Muscle of back (tissue), 11 donors: ENCODE results near the gene SLC39A1. TPM values are rescaled to one million over a fixed set of nuclear protein-coding genes. Genes with fewer than 3 reads are reported as not detected.

ENCODE experiments used
- DNase-seq, 3 donors: peaks; one replicate each; pipeline versions ENCODE4 v3.0.0 to v3.0.0-alpha.2; 2013
- polyA plus RNA-seq, 10 donors: library from polyadenylated mRNA; unstranded; fragments of 120-200 nt; gene quantifications; one replicate each; pipeline ENCODE4 v1.2.1, GENCODE V29; 2013; ENCODE audit not compliant: insufficient read length in 10 of 10

SLC39A1 gene
- polyA plus RNA-seq, 10 donors, result 36.0 to 54.4 (median 43.2) TPM

DNA sequence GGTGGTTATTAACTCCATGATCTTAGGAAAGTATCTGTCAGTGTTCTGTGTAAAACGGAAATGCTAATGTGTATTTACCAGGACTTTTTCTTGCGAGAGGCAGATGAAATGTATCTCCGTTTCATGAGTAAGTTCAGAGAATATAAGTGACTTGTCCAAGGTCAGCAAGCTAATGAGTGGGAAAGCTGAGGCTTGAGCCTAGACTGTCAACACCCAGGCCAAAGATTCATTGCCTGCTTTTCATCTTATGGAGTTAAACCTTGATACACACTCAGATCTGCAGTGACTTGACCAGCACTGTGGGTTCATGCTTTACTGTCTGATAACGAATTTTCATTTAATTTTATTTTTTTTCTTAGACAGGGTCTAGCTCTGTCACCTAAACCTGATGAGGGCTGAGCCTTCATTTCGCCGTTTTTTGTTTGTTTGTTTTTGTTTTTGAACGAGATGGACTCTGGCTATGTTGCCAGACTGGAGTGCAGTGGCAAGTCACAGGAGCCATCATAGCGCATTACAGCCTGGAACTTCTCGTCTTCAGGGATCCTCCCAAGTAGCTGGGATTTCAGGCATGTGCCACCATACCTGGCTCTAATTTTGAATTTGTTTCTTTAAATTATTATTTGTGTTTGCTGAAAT is 15.1 kb upstream of the SLC39A1 start:
- DNase-seq, result no peak

DNA sequence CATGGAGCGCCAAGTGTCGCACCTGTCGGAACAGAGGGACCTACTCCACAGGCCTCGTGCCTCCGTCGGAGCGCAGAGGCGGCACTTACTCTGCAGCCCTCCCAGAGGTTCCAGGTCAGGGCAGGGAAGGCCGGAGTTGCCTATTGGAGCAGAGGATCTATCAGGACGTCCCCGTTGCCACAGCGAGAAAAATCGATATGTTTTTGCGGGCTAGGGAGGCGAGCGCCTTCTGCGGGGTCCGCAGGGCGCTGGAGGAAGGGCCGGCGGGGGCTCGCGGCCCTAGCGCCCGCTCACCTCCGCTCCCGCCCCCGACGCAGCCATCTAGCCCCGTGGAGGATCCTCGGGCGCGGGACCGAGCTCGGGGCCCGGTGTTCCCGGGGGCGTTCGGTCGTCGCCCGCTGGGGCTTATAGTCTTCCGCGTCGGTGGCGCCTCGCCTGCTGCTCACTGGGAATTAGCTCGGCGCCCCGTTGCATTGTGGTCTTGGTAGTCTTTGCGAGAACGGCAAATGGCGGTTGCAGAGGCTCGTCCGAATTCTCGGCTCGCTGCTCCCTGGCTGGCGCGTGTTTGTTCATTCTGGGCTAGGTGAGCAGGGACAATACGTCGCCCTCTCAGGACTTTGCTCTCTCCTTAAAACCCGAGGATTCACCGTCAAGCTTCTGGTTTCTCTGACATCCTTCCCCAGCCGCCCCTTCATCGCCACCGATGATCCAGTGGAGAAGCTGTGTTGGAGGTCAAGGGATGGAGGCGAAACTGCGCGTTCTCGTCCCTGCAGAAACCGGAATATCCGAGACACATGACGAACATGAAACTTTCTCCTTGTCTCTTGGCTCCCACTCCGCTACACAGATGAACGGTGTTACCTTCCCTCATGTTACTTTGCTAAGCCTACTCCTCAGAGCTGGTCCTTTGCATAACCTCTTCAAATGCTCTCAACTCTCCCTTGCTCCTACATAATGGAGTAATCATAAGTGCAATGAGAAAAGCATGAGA is 14.2 kb upstream of the SLC39A1 start, which contains the start of gene JTB:
JTB (minus strand) TSS at position 425 of the 991 bp plus-strand sequence; CDS start at position 3, 422 bp downstream.
- peak; percentile 84 to 96 (median 85) for DNase-seq

DNA sequence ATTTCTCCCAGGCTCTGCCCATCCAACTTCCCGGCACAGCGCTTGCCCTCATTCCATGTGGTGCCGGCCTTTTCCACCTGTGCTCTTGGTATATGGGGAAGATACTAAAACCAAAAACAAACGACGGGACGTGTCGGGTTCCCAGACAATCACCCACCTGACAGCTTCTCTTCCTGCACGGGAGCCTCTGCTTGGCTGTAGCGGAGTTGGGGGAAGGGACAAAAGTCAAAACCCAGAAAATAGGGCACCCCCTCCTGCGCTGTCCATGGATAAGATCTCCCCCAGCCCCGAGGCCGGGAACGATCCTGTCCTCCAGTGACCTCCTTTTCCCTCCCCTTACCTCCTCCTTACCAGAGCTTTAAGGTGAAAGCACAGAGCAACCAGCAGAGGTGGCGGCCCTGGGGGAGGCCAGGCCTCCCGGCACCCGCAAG is 13.5 kb upstream of the SLC39A1 start:
- peak in 1 of 3 donors; percentile 21 for DNase-seq

DNA sequence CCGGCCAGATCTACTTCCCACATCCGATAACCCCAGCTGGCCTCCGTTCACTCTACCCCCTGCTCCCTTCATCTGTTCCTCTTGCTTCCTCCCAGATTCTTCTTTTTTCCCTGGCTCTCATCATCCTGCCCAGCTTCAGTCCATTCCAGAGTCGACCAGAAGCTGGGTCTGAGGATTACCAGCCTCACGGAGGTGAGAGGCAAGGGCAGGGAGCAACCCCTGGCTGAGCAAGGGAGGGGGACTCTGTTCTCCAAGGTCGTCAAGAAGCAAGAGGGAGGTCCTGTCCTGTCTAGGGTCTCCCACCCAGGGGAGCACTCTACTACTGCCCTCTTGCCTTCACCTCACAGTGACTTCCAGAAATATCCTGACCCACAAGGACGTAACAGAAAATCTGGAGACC is 10.2 kb upstream of the SLC39A1 start:
- DNase-seq, result no peak

DNA sequence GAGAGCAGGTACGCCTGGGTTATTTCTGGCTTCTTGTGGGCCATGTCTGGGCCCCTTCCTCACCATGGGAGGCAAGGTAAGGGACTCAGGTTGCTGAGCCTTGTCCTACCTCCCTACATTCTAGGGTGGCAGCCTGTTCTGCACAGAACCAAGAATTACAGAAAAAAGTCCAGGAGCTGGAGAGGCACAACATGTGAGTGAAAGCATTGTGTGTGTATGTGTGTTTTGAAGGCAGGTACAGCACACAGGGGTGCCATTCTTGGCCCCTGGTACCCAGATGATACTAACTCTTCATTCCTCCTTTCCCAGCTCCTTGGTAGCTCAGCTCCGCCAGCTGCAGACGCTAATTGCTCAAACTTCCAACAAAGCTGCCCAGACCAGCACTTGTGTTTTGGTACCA is 9.7 kb upstream of the SLC39A1 start:
- DNase-seq, result no peak

DNA sequence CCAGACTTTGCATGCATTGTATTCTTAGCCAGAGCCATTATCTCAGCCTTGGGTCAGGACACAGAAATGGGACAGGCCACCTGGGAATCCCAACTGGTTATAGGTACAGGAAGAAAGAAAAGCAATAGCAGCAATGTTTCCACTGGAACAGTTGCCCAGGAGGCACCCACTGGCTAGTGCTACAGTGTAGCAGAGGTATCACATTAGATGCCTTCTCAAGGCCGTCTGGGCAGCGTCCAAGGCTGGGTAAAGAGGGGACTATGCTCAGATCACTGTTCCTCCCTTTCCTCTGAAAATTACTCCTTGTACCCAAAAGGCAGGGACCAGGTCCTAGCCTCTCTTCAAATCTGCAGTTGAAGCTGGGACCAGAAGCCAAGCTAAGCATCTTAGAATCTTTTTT is 7.0 kb upstream of the SLC39A1 start:
- DNase-seq, result no peak

DNA sequence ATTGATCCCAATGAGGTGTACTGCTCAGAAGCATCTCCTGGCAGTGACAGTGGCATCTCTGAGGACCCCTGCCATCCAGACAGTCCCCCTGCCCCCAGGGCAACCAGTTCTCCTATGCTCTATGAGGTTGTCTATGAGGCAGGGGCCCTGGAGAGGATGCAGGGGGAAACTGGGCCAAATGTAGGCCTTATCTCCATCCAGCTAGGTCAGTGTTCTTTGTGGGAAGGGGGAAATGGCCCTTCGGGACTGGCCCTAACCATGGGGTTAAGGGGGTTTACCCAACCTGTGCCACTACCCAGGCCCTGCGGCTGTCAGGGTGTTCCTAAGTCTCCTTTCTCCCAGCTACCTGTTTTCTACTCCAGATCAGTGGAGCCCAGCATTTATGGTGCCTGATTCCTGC is 5.6 kb upstream of the SLC39A1 start:
- no peak for DNase-seq

DNA sequence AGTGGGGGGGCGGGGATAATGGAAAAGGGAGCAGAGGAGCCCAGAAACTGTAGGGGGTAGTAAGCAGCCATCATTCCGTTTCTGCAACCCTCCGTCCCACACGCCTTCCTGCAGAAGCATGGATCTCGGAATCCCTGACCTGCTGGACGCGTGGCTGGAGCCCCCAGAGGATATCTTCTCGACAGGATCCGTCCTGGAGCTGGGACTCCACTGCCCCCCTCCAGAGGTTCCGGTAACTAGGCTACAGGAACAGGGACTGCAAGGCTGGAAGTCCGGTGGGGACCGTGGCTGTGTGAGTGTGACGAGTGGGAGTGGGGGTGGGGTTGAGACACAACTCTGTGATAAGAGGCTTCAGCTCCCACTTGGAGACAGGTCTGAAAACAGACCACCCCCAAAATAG is 5.1 kb upstream of the SLC39A1 start:
- no peak for DNase-seq

DNA sequence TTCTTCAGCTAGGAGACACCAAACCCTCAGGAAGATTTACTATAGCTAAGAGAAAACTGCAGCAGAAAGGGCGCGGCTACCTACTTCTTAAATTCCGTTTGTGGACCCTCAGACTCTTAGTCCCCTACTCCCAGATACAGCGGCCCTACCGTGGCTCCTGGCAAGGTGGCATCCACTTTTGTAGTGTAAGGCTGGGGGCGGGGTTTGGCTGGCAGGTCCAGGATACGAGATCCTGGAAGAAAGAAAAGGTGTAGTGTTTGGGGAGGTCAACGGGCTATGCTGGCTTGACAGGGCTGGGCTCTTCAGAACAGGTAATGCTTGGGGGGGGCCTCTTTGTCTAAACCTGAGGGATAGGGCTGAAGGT is 4.6 kb upstream of the SLC39A1 start:
- DNase-seq, result no peak

DNA sequence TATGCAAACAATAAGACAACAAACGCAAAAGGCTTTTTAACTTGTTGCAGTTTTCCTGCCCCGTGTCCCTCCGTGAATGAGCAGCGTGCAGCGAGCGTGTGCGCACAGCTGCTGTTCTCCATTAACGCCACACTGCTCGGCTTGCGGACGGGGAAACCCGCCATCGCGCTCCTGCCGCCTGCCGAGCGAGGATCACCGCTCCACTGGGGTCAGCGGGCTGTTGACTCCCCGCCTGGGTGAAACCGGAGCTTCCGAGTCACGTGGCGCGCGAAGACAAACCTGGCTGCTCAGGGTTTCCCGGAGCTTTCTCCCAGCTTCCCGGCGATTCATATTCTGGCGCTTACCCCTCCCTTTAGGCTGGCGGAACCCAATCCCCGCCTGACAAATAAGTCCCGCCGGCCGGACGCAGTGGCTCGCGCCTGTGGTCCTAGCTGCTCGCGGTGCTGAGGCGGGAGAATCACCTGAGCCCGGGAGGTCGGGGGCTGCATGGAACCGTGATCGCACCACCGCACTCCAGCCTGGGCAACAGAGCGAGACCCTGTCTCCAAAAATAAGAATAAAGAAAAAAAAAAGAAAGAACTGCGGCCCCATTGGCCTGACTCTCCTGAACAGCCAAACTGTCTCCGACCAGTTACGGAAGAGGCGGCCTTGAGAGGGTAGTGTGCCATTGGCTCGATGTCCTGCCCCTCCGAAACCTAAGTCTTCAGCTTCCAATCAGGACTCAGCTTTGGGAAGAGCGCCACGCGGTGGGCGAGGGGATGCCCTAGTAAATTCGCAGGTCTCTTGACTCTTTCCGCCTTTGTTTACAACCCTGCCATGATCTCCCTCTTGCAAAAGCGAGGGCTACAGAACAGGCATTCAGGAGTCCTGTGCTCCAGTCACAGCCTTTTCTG is 4.0 kb upstream of the SLC39A1 start, which contains the start of gene CREB3L4:
CREB3L4 (plus strand) TSS at position 796 of the 893 bp plus-strand sequence. CDS start 624 bp downstream, outside the sequence.
- DNase-seq, result peak; percentile 96 to 98 (median 98)

DNA sequence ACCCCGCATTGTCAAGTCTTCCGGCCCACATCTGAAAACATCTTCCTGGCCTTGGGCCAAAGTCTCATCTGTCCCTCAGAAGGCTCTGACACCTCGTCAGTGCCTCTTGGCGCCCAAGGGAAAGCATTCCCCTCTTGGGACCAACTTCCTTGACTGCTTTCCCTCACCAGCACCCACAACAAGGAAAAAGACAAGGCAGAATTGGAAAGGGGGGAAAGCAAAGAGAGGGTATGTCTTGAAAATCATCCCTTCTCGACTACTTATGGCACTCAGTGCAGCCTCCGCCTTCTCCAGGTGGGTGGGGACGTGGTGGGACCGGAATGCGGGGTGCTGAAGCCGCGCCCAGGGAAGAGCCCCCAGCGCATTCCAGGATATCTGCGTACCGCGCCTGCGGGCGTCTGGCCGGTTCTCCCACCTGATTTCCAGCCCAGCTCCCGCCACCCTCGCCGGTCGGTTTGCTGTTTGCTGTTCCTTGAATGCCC is 554 bp upstream of the SLC39A1 start:
- no peak for DNase-seq

DNA sequence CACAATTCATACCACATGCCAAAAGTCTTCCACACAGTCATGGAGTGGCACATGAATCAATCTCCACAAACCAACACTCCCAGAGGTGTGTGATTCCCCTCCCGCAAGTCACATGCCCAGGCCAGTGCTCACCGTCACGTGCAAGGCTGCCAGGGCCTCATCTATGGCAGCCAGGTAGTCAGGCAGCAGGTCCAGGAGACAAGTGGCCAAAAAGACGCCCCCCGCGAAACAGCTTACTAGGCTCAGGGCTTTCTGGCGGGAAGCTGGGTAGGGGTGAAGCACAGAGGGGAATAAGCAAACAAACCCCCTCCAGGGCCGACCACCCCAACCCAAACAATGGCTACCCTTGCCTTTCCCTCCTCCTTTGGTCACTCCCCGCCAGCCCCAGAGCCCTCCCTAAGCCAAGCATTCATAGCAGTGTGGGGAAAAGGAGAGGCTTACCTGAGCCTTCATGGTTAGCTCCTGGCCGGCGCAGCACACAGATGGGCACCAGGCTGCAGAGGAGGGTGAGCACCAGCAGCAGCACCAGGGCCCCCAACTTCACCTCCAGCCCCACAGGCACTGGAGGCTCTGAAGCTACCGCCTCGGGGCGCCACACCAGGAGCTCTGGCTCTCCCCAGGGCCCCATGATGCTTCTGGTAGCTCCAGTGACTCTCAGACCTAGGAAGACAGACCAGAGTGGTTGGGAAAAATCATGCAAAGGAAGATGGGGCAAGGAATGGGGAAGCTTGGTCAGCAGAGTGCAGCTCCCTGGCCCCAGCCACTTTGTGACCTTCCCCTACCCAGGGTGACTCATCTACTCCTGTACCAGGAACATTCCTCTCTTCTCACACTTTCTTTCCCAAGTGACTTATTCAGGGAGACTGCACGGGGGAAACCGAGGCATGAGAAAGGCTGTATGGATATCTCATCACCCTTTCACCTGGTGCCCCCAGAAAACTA is 978 bp downstream of the SLC39A1 start:
- peak in 1 of 3 donors; percentile 46 for DNase-seq

DNA sequence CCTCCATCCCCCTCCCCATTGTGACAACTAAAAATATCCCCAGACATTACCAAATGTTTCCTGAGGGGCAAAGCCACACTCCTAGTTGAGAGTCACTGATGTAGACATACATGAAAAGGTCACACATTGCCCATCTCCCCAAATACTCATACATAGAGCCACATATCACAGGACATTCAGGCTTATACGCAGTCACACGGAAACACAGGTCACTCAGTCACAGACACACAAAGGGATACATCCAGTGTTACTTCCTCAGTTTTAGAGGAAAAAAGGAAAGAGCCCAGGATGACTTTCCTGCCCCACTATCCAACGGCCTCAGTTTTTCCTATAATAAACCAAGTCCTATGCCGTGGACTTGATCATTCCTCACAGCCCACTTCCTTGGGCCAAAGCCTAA is 1.9 kb downstream of the SLC39A1 start:
- DNase-seq, result no peak

DNA sequence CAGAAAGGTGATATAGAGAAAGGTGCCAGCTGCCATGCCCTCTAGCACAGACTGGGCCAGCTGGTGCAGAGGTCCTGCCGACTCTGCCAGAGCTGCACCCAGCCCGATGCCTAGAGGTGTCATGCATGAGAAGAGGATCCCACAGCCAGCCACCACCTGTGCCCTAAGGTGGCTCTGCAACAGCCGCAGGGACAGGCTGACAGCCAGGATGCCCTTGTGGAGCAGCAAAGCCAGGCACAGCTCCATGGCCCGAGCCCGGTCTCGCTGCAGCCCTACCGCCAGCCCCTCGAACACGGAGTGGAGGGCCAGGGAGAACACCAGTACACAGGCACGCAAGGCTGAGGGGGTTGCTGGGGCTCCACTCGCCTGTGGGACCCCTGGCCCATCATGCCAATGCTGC is 3.1 kb downstream of the SLC39A1 start:
- no peak for DNase-seq

DNA sequence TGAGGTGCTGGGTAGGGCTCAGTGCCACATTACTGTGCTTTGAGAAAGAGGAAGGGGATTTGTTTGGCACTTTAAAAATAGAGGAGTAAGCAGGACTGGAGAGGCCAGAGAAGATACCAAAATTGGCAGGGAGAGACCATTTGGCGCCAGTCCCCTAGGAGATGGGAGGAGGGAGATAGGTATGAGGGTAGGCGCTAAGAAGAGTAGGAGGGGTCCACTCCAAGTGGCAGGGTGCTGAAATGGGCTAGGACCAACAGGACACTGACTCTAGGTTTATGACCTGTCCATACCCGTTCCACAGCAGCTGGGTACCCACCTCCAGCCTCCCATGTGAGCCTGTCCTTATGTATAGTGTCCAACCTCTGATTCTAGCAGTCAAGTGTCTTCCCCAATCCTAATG is 3.9 kb downstream of the SLC39A1 start:
- DNase-seq, result no peak

DNA sequence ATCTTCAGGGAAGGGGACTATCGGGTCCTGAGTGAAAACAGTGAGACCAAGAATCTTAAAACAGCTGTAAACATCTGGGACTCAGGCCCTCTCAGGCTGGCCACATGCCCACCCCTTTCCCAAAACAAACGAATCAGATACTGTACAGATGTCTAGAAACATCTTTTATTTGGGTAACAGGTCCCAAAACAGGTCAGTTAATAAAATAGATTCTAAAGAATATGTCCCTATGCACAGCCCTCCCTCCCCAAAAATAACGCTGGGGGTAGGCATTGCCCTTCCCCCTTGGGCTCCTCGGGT is 4.4 kb downstream of the SLC39A1 start:
- no peak for DNase-seq

DNA sequence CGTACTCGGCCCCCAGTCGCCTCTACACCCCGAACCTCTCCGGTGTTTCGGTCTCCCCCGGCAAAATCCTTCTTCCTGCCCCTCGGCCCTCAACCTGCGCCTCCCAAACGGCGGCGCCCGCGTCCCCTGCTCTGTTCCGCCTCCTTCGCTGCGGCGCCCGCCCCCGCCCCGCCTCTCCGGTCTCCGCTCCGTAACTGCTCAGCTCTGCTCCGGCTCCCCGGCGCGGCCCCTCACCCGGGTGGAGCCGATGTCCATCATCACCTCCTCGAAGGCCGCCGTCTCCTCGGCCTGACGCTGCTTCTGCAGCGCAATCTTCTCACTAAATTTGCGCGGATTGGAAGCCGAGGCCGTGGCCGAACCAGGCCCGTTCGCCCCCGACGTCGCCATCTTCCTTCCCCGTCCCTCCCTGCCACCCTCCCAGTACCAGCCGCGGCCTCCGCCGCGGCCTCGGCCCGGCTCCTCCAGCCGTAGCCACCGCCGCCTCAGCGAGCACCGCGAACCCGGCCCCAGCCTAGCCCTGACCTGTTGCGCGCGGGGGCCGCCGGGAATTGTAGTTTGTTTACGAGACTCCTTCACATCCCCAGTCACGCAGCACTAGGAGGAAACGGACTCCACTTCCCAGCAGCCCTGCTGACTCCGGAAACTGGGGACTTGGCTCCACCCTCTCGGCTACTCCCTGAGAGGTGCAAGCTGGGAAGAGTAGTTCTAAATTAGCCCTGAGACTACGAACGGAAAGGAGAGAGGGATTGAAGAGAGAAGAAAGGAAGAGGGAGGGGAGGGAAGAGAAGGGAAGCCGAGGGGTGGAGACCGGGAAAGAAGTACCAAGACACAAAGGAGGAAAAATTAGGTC is 5.0 kb downstream of the SLC39A1 start, which contains the start of gene CRTC2:
CRTC2 (minus strand) TSS at position 502 of the 850 bp plus-strand sequence; CDS start at position 387, 115 bp downstream.
- peak; percentile 98 to 99 (median 98) for DNase-seq

DNA sequence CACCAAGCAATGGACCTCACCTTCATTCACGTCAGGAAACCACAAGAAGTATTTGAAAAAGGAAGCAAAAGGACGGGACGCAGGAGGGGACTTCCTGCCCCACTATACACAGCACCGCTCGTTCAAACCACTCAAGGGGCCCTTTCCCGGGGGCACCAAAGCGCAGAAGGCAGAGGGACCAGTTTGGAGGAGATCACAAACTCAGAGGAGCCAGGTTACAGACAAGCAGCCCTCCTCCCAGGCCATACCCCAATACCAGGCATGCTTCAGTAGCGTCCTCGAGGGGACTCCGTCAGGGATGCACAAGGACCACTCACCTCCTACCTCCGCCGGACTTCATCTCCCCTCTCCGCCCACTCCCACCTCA is 5.6 kb downstream of the SLC39A1 start:
- no peak for DNase-seq

DNA sequence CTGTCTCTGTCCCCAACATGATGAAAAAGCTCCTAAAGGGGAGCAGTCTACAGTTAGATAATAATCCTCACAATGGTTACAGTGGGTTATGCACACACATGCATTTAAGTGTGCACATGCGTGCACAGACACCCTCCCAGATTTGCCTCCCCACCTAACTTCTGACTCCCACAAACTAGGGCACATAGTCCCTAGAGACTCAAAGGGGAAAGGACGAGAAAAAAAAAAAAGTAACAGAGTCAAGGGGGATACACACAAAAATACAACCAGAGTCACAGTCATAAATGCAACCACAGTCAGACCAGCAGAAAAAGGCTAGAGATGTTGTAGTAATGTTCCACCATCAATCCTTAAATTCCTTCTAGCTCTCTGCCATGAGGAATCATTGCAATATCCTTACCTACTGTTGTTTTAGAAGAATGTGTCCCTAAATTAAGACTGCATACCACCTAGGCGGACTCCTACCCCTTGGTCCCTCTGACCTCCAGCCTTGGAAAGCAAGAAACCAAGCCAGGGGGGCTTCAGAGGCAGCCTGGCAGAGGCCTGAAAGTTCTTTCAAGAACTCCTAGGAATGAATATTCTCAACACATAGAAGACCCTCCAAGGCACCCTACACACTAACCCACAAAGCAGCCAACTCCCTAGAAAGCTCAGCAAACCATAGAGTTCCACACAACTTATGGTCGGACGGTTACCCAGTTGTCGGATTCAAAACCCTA is 6.2 kb downstream of the SLC39A1 start:
- no peak for DNase-seq
